ENCODE results near the gene AMPD2. TPM values are rescaled to one million over a fixed set of nuclear protein-coding genes. Genes with fewer than 3 reads are reported as not detected.

The AMPD2 gene
- total and polyA plus RNA-seq, 2 of the 8 experiments (the other 6 are each of a cell fraction or from before 2014, with no cell fraction given), result 37.2 to 67.7 TPM

- TF ChIP-seq CTCF (IDR thresholded peaks at IDR 0.05; ENCODE audit: control extremely low read depth in 1 of 3, insufficient read depth in 1 of 3, low read depth in 1 of 3, low read length in 3 of 3), result no peak
Observed at GRCh38 chr1:109605381-109605780, 14.3 kb upstream of the AMPD2 start (continued).

Data from H1 (cell line).